Kidney glomerular epithelial cell (primary cell): ENCODE results near the gene MRAP2.
"Not testable (repeated sequence)": the region's sequence is repeated elsewhere in the genome, so short reads cannot be mapped to it uniquely, and the experiment has no call there.

Experiments
- DNase-seq: peaks from one replicate; lab custom pipeline; 2025; lab: John Stamatoyannopoulos, UW

MRAP2 gene

DNA sequence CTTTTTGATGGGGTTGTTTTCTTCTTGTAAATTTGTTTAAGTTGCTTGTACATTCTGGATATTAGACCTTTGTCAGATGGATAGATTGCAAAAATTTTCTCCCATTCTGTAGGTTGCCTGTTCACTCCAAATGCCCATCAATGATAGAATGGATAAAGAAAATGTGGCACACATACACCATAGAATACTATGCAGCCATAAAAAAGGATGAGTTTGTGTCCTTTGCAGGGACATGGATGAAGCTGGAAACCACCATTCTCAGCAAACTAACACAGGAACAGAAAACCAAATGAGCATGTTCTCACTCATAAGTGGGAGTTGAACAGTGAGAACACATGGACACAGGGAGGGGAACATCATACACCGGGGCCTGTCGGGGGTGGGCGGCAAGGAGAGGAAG is 1.6 kb upstream of the MRAP2 start:
- DNase-seq, result not testable (repeated sequence)

GRCh38 chr6:84035484-84035883 is 1.9 kb downstream of the MRAP2 start:
- DNase-seq, result no peak

GRCh38 chr6:84037425-84038089 is 4.0 kb downstream of the MRAP2 start:
- DNase-seq, result no peak

DNA sequence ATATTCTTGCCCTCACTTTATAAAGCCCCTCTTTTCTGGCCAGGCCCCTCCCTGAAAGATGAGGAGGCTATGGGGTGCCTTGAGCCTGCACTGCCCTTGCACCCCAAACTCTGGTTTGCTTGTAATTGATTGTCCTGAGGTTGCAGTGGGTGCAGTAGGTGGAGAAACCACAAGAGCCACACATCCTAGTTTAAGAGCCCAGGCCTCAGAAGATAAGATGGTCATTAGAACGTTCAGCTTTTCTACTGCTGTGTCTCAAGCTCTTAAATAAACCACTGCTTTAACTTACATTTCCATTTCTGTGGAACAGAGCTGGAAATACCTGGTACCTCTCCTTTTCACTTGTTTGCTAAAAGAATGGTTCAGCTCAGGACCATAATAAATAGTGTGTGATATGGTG is 9.0 kb downstream of the MRAP2 start:
- DNase-seq, result no peak

GRCh38 chr6:84043555-84043954 is 10.0 kb downstream of the MRAP2 start:
- no peak for DNase-seq

GRCh38 chr6:84046755-84047154 is 13.2 kb downstream of the MRAP2 start:
- no peak for DNase-seq

DNA sequence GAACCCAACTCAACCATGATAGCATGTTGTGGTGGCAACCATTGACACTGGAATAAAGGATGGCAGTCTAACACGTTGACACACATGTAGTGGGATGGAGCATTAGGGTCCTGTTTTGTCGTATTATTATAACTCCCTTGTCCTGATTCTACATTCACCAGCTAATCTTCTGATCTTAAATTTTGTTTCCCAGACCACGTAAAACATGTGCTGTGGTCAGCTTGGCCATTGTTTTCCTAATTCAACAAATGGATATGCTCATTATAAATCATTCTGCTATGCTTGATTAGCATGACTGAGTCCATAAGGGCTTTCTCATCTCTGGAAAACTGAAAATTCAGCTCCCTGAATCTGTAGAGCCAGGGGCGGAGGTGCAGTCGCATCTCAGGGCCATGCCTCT is 15.0 kb downstream of the MRAP2 start:
- DNase-seq, result no peak

- DNase-seq, result no peak
Observed at GRCh38 chr6:84050408-84050807, 16.8 kb downstream of the MRAP2 start.

DNA sequence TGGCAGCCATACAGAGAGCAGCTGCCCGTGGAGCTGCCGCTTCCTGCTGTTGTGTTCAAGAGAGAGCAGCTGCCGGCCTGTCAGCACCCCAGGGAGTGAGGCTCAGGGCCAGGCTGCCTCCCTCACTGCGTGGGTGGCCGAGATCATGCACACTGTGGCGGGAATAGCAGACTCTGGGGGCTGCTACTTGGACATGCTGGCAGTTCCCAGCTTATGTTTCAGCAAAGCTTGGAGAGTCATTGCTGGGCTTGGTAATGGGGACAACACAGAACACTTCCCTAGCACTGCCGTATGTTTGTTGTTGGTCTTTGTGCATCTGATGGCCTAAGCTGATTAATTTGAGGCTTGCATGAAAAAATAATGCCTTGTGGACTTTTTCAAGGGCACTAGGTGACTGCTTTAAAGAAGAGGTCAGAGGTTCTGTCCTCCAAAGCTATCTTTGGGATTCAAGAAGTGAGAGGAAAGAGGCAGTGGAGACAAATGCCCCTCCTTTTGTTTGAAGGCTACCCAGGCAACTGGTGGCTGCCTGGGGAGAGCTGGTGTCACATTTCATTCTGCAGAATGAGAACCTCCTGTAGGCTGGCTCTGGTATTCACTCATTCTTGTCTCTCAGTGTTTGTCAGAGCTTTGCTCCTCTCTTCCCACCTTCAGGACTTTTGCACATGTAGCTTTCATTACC is 18.8 kb downstream of the MRAP2 start:
- peak; percentile 13 for DNase-seq

- DNase-seq, result no peak
Observed at GRCh38 chr6:84052883-84053241, 19.3 kb downstream of the MRAP2 start.

- DNase-seq, result no peak
Observed at GRCh38 chr6:84055647-84056046, 22.1 kb downstream of the MRAP2 start.

- DNase-seq, result no peak
Observed at GRCh38 chr6:84057908-84058307, 24.3 kb downstream of the MRAP2 start.

DNA sequence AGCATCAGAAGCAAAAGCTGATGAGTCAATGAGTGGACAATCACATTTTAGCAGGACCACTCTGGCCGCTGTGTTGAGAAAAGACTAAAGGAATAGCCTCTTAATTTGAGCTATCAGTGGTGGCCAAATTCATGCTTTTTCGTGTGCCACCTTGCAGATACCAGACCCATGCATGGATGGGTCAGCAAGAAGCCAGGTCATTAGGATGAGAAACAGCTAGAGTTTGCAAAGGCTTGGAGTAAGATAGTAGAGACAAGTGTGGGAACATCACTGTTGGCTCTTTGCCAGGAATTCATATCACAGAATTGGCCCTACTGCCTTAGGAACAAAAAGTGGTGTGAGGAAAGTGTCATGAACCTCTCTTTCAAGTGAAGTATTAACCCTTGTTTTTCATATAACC is 25.5 kb downstream of the MRAP2 start:
- DNase-seq, result no peak

DNA sequence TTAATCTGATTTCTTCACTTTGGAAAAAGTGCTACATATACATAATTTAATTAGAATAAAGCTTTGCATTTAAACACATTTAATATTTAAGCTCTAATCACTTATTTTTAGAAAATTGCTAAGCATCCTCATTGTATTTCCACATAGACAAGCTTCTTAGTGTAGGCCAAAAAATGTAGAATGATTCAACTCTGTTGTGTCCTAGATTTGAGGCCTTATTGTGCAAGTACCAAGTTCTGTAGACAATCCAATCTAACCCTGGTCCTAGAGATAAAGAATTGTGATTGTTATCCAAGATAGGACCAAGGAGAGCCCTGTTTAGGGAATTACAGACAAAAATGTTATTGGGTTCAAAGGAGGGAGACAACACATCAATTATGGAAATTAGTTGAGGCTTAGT is 27.6 kb downstream of the MRAP2 start:
- no peak for DNase-seq

DNA sequence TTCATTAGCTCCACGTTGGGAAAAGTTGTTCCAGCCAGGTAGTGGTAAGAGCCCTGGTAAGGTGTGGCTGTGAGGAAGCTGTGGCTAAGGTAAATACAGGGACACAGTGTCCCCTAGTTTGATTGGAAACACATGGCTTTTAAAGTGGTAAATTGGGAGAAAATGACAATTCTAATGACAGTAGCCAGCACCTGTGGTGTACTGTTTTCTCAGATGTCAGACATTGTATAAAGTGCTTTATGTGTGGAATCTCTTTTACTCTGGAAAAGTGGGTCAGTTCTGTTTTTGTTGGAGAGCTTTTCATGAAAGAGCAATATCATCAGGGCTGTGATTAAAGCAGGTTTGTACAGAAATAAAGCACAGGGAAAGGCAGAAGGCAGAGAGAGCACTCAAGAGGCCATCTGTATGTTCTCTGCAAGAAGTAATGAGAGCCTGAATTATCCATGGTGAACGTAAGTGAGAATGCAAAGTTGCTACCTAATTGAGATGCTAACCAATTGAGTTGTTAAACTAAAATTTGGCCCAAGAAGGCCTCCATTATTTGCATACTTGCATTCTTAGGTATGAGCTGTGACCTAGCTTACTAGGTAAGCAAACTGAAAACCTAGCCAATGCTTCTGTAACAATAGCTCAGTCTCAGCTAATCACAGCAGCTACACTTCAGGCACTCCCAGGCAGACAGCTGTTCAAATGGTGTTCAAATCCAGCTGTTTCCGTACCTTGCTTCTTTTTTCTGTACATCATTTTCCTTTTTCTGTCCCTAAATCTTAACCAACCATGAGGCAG is 28.2 kb downstream of the MRAP2 start:
- no peak for DNase-seq

DNA sequence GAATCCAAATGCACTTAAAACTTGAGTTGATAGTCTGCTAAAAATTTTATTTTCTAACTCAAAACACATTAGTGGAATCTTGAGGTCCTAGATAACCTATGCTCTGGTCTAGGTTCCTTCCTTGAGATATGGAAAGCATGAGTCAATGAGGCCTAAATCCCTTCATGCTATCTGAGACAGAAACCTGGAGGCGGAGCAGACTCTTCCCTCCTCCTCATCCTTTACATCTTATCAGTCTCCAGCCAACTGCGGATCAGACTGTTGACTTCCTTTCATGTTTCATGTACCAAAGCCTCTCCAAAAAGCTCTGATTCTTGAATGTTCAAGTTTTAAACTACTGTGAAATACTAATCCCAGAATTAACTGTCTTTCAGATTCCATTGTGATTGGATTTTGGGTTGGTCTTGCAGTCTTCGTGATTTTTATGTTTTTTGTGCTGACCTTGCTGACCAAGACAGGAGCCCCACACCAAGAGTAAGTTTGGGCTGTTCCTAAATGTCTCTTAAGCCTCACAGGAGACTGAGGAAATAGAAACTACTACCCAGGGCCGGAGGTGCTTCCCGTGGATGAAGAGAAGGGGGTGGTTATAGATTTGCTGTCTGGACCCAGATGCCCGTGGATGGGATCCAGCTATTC is 29.1 kb downstream of the MRAP2 start:
- DNase-seq, result no peak

DNA sequence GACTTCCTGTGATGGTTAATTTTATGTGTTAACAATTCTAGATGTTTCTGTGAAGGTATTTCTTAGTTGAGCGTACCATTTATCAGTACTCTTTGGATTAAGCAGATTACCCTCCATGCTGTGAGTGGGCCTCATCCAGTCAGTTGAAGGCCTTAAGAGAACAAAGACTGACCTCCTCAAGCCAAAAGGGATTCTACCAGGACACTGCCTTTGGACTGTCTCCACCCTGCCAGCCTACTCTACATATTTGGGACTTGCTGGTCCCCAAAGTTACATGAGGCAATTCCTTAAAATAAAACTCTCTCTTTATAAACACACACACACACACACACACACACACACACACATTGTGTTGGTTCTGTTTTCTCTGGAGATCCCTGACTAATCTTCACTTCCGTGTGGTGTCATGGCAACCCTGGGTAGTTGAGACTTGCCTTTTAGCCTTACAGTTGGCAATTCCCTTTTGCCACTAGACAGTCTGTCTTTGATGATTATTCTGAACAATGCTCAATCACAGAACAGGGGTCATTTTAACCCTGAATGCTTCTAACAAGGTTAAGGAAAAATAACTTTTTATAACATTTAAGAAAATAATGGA is 32.2 kb downstream of the MRAP2 start:
- DNase-seq, result no peak

DNA sequence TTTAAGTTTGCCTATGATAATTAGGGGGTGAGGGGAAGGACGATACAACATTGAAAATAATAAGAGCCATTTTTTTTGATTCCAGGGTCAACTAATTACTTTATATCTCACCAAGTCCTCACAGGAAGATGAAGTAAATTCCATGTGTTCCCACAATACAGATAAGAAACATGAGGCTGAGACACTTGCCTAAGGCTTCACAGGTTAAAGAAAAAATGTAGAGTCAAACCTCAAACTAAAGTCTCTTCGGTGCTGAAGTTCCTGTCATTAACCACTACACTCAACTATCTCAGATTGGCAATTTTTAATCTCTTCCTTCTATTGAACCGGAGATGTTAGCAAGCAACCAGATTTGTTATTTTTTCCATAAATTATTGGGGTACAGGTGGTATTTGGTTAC is 33.0 kb downstream of the MRAP2 start:
- DNase-seq, result no peak

DNA sequence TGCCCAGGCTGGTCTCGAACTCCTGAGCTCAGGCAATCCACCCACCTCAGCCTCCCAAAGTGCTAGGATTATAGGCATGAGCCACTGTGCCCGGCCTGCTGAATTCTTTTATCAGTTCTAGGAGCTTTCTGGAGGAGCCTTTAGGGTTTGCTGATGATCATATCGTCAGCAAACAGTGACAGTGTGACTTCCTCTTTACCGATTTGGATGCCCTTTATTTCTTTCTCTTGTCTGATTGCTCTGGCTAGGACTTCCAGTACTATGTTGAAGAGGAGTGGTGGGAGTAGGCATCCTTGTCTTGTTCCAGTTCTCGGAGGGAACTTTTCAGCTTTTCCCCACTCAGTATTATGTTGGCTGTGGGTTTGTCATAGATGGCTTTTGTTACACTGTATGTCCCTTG is 35.3 kb downstream of the MRAP2 start:
- not testable (repeated sequence) for DNase-seq

GRCh38 chr6:84072442-84072997 is 38.9 kb downstream of the MRAP2 start:
- no peak for DNase-seq

DNA sequence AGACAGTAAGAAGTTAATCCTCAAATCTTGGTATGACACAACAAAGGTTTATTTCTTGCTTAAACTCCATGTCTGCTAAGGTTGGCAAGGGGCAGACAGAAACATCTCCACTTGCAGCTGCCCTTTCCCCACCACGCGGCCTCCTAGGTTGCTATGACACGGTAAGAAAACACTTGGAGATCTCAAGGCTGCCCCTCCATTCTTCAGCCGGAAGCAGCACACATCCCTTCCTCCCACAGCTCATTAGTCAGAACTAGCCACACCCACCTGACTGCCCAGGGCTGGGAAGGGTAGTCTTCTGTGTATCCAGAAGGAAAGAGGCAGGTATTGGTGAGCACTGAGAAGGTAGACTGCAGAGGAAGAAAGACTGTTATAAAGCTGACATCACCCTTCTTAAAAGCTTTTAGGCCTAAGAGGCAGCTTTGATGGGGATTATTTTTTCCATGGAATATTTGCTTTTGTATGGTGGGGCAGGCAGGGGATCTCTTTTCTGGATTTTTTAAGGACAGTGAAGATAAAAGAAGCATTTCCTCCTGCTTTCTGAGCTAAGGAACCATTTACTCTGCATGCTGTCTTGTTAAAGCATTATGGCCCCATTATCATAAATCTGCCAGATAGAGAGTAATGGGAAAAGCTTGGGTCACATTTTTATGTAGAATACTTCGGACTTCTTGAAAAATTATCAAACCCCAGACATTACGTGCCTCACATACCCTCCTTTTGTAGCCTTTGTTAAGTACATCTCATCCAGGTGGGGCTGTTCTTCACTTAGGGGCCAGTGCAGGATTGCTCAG is 41.6 kb downstream of the MRAP2 start:
- DNase-seq, result peak; percentile 30
